GM19468 (cell line): ENCODE measurements around the gene SUPV3L1.
"Not testable (repeated sequence)": the region's sequence is repeated elsewhere in the genome, so short reads cannot be mapped to it uniquely, and the experiment has no call there.

Experiments
- ATAC-seq: cut with Tn5 transposase; IDR thresholded peaks from one replicate; pipeline ENCODE4 v1.9.1; 2021; ENCODE audit warnings: mild to moderate bottlenecking, moderate library complexity, moderate number of reproducible peaks; ENCODE audit not compliant: unreplicated experiment; ENCODE audit errors: extremely low read depth

SUPV3L1 gene

DNA sequence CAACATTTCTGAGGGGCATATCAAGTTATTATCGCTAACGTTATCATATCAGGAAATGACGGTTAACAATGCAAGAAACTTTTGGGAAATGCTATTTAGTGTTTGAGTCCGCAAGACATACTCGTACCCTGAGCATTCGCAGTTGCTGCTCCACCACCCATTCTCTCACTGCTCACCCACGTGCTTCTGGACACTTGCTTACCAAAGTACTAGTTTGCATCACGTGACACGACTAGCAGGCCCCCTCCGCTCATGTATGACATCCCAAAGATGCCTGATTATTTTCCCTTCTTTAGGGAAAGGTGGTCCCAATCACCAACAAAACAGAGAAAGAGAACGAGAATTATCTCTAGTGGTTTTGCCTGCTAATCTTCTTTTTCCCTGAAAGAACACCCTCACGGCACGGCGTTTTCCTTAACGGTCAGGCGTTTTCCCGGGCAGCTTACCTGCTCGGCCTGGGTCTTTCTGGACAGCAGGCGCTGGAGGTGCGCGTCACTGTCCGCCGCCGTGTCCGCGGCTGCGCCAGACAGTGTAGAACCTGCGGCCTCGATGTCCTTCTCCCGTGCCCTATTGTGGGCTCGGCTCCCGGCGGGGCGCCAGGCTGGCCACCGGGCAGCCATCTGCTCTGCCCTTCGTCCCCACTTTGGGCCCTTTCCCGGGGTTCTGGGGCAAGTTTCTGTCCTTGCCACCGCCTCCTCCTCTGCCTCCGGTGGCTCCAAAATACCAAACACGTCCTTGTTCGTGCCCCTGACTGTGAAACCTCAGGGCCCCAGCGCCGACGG, at the start of gene SUPV3L1:
Gene SUPV3L1, plus strand, starts transcription at position 492 of the 782 bp plus-strand sequence. Its CDS starts 58 bp downstream, at position 550.
- peak; percentile 61 for ATAC-seq

- no peak for ATAC-seq
Measured at GRCh38 chr10:69130251-69130650, 49.8 kb upstream of the SUPV3L1 start.

GRCh38 chr10:69139961-69140360, 40.1 kb upstream of the SUPV3L1 start:
- no peak for ATAC-seq

DNA sequence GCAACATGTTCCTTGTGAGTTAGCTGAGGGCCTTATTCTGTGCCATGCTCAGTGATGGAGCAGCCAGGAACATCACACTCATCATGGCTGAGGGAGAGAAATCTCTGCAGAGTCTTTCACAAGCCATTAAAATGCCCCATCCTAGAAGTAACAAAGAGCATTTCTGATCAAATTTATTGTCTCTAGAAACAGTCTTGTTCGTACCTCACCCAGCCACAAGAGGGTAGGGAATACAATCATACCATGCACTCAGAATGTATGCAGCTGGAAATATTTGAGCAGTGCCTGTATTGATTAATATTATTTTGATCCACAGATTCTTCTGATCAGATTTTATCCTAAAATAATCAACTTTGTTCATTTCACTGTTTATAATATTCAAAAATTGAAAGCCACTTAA, 38.7 kb upstream of the SUPV3L1 start:
- ATAC-seq, result no peak

- not testable (repeated sequence) for ATAC-seq
Measured at GRCh38 chr10:69142074-69142473, 38.0 kb upstream of the SUPV3L1 start.

DNA sequence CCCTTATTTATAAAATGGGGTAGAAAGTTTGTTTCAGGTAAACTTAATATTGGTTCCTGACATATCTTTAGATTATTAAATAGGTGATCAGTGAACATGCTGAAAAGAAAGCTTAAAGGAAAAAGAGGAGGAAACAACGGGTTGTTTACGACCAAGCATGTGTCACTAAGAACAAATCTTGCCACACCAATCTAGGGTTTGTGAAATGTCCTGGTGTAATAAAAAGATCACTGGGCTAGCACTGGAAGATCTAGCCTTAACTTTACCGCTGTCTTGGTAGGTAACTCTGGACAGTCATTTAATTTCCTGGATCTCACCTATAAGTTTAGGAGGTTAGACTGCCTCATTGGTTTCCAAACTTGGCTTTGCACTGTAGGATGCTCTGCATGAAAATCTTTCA, 37.1 kb upstream of the SUPV3L1 start:
- ATAC-seq, result no peak

- ATAC-seq, result no peak
Measured at GRCh38 chr10:69145329-69145728, 34.7 kb upstream of the SUPV3L1 start.

DNA sequence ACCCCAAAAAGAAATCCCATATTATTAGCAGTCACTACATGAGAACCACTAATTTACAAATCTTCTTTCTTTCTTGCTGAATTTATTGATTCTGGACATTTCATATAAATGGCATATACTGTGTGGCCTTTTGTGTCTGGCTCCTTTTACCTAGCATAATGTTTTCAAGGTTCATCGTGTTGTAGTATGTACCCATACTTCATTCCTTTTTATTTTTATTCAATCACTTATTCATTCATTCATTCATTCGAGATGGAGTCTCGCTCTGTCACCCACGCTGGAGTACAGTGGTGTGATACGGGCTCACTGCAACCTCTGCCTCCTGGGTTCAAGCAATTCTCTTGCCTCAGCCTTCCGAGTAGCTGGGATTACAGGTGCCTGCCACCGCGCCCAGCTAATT, 34.2 kb upstream of the SUPV3L1 start:
- ATAC-seq, result no peak

DNA sequence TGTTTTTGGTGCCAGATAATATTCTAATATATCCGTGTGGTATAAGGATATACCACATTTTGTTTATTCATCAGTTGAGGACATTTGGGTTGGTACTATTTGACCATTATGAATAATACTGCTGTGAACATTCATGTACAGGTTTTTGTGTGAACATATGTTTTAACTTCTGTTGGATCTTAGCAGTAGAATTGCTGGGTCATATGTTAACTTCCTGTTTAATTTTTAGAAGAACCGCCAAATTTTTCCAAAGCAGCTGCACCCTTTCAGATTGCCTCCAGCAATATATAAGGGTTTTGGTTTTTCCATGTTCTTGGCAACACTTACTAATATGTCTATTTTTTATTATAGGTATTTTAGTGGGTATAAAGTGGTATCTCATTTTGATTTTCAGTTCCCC, 33.3 kb upstream of the SUPV3L1 start:
- ATAC-seq, result no peak

DNA sequence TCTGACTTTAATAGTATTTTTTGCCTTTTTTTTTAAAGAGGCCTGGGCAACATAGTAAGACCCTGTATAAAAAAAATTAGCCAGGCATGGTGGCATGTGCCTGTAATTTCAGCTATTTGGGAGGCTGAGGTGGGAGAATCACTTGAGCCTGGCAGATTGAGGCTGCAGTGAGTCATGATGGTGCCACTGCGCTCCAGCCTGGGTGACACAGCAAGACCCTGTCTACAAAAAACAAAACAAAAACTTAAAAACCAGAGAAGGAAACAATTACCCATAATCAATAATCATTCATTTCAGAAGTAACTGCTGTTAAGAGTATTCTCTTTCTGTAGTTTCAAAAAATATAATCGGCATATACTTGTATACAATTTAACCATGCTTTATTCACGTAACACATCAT, 28.1 kb upstream of the SUPV3L1 start:
- no peak for ATAC-seq

DNA sequence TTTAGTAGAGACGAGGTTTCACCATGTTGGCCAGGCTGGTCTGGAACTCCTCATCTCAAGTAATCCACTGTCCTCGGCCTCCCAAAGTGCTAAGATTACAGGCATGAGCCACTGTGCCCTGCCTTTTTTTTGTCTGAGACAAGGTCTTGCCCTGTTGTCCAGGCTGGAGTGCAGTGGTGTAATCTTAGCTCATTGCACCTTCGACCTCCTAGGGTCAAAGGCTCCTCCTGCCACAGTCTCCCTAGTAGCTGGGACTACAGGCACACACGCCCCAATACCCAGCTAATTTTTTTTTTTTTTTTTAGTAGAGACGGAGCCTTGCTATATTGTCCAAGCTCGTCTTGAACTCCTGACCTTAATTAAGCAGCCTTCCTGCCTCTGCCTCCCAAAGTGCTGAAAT, 26.8 kb upstream of the SUPV3L1 start:
- no peak for ATAC-seq

DNA sequence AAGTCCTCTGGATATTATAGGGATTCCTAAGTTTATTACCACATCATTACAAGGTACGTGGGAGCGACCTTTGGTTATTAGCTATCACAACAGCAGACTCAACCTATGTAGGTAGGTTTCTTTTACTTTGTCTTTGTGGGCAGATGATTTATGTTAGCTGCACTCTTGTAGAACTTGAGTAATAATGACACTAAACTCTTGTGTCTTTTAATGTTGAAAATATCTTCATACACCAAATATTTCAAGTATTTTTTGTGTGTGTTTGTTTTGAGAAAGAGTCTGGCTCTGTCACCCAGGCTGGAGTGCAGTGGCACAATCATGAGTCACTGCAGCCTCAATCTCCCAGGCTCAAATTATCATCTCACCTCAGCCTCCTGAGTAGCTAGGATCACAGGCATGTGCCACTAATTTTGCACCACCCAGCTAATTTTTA, 19.2 kb upstream of the SUPV3L1 start:
- no peak for ATAC-seq

GRCh38 chr10:69168493-69168892, 11.5 kb upstream of the SUPV3L1 start:
- no peak for ATAC-seq

- ATAC-seq, result no peak
Measured at GRCh38 chr10:69172241-69172982, 7.6 kb upstream of the SUPV3L1 start.

GRCh38 chr10:69175326-69175725, 4.7 kb upstream of the SUPV3L1 start:
- not testable (repeated sequence) for ATAC-seq

GRCh38 chr10:69176823-69177222, 3.2 kb upstream of the SUPV3L1 start:
- no peak for ATAC-seq

DNA sequence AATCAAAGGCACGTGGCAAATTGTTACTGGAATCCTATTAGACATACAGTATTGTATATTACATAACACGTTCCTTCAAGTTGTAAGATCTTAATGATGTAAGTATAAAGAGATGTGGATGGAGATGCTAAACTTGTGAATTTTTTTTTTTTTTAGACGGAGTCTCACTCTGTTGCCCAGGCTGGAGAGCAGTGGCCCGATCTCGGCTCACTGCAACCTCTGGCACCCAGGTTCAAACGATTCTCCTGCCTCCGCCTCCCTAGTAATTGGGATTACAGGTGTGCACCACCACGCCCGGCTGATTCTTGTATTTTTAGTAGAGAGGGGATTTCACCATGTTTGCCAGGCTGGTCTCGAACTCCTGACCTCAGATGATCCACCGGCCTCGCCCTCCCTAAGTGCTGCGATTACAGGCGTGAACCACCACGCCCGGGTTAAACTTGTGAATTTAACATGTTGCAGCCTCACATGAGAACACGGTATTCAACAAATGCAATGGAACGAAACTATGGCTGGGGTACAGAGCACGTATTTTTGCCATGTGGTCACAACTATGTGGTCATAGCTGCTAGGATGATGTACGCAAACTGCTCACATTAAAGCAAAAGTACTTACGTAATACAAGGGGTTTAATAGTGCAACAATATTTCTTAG, 818 bp upstream of the SUPV3L1 start:
- ATAC-seq, result no peak

GRCh38 chr10:69180525-69181204, 631 bp downstream of the SUPV3L1 start:
- ATAC-seq, result no peak

- no peak for ATAC-seq
Measured at GRCh38 chr10:69181433-69181832, 1.4 kb downstream of the SUPV3L1 start.

- no peak for ATAC-seq
Measured at GRCh38 chr10:69182005-69182404, 2.0 kb downstream of the SUPV3L1 start.
